ENCODE measurements around the gene CSTB.

Gene CSTB

DNA sequence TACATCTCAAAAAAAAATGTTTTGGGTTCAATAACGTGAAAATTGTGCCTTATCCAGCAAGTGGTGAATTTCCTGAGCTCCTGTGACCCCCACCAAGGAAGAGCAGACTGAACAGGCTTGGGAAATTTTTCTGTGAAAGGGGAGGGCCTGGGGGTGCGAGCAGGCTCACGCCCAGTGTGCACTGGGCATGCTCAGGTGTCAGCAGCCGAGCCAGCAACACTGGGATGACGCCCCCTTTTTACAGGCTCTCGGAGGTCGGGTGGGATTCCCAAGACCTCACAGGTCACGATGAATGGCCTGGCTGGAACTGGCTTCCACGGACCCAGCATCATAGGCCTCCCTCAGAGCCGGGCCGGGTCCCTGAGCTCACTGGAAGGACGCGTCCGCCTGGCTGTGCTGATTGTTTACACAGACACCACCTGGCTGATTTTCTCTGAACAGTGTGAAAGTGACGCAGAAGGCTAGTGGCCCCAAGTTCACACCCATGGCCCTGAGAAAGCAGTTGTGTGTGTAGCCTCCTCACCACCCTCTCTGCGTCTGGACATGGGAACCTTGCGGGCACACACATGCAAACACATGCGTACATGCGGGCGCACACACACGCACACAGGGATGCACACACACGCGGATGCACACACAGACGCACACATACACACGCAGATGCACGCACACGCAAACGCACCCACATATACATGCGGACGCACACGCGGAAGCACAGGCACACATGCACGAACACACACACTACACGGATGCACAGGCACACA lies 9.2 kb downstream of the CSTB start:
- DNase-seq = no peak

DNA sequence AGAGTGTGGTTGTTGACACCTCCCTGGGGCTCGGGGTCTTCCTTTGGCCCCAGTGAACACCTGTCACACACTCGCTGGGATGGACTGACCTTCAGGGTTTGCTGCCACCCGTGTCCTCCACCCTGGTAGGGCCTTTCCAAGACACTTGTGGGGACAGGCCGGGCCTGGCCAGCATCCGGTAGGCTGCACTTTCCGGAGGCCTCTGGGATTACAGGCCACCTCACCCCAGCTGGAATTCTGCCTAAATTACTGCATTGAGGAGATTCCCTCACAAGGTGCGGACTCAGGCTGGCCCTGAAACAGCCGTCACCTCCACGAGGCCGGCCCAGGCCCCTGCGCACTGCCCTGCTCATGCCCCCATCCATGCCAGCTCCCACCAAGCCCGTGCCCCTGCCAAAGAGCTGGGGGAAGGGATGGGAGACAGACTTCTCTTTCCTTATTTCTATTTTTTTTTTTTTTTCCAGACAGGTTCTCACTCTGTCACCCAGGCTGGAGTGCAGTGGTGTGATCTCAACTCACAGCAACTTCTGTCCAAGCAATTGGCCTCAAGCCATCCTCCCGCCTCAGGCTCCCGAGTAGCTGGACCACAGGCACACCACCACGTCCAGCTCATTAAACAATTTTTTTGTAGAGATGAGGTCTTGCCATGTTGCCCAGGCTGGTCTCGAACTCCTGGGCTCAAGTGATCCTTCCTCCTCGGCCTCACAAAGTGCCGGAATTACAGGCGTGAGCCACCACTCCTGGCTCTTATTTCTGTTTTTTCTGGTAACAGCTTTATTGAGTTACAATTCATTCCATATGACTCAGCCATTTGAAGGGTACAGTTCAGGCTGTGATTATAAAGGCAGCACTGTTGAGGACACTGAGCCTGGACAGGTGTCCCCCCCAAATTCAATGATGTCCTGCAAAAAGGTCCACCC lies 11.3 kb downstream of the CSTB start:
- no peak for DNase-seq

DNA sequence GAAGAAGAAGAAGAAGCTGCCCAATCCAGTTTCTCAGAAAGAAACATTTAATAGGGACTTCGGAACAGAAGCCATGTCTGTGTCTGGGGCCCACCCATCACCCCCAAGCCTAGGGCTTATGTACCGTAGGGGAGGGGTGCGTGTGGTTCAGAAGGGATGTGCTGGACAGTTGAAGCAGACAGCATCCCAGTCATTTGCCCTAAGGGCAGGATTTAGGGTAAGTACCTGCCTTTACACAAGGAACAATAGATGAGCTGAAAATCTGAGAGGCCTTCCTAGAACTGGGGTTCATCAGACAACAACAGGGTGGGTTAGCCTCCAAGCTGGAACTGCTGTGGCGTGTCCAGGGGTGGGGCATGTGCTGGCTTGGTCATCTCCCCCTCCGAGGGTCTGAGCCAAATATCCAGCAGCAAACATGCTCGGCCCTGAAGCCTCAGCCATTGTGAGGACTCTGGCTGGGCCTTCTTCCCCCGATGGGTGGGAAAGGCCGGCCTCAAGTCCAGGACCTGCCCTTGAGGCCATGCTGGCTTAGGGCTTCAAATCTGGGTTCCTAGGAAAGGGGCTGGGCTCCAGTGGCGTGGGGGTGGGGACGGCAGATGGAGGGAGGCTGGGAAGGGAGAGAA lies 12.1 kb downstream of the CSTB start:
- DNase-seq = no peak

DNA sequence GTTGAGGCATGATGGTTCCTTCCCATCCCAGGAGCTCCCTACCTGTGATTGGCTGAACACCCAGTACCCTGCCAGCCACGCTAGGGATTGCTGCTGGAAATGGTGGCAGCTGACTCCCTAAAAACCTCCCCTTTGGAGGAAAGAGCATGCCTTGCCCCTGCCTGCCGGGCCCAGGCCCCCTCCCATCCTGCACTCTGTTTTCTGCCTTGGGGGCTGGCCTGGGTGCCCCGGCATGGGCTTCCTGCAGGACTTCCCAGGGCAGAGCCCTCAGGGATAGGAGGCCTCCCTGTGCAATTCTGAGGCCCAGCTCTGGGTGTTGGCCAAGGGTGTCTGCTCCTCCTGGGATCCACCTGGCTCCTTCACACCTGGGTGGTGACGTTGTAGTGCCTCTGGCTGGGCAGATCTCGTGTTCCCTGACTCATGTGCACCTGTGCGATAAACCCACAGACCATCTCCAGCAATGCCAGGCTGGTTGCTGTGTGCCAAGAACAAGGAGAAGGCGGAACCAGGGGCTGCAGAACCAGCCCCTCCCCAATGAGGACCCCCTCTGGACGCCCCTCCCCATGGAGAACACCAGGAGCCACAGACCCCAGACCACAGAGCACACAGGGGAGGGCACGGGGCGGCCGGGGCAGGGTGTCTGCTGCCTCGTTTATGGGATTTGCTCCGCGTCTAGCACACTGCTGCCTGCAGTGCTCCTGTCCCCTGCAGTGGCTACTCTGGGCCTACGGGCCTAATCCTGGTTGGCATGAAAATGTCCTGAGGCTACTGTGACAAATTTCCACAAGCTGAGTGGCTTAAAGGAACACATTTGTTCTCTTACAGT lies 13.6 kb downstream of the CSTB start:
- DNase-seq = no peak

DNA sequence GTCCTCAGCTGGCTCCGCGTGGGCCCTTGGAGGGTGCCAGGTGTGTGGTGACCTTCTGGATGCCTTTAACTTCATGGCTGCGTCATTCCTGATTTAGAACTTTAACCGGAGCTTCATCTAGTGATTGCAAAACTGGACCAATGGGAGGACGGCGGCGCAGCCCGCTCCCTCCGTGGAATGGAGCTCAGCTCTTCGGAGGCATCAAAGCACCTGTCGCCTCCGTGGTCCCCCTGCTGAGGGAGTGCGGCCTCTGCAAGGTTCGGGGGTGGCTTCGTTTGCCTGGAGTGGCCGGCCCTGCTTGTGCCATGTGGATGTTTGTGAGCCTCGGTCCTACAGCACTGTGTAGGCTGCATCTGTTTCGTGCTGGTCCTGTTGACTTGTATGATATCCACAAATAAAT lies 14.2 kb downstream of the CSTB start:
- no peak for DNase-seq

DNA sequence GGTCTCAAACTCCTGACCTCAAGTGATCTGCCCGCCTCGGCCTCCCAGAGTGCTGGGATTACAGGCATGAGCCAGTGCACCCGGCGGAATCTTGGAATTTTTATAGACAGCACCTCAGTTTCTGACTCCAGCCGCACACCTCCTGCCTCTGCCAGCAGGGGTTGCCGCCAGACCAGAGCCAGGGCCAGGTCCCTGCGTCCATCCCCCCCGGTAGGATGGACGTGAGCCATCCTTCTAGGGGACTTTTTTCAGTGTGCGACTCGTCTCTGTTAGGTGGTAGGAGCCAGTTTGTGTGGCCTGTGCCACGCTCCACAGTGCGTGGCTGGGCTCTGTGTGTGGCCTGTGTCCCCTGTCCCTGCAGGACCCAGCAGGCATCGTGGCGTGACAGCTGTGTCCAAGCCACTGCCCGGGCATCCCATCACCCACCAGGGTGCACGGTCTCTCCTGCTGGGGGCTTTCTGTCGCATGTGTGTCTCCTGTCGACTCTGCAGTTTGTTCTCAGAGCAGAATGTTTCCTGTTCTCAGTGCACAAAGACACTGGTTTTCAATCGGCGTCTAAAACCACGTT lies 15.6 kb downstream of the CSTB start:
- no peak for DNase-seq

DNA sequence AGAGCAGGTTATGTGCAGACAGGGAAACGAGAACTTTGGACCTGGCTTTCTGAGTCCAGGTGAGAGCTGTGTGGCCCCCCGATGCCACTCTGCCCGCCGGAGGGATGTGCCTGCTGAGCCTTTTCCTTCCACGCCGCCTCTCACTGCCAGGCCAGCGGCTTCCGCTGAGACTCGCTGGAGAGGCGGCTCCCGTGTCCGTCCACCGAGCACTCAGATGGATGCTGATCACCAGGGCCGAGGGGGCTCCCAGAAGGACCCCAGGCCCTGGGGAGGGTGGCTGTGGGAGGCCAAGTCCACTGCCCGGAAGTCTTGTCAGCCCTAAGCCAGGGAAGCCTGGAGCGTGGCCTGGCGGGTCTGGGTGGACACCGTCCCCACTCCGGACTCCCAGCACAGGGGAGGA lies 16.5 kb downstream of the CSTB start:
- DNase-seq = no peak

DNA sequence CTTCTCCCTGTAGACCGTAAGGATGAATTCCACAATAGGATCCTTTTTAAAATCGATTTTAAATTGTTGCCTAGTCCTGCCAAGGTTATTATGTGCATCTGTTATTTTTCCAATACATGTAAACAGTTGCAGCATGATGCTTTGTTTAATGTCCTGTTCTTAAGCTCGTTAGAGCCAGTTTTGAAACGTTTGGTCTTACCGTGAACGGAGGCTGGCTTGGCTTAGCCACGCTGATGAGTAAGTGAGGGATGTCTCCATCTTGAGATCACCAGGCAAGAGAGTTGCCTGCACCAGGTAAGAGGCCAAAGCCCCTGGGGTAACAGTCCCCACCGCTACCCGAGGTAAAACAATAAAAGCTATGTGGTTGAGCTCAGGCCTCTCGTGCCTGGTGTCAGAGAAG lies 17.3 kb downstream of the CSTB start:
- DNase-seq = no peak

- DNase-seq = no peak
These were observed 17.9 kb downstream of the CSTB start for GRCh38 chr21:43758111-43758641.

DNA sequence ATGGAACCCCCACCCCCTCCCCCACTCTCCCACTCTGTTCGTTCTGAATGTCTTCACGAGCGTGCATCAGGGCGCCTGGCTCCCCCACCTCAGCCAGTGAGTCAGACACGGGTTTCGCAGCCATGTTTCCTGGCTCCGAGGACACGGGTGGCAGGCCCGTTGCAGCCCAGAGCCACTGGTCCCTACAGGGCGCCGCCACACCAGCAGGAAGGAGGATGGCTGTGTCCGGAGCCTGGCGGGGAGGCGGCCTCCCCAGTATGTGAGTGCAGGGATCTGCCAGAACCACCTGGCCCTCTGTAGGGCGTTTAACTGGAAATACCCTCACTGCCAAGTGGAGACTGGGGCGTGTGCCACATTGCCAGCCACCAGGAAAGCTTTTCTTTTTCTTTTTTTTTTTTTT lies 18.5 kb downstream of the CSTB start:
- no peak for DNase-seq

GRCh38 chr21:43755820-43756594 lies 20.1 kb downstream of the CSTB start:
- no peak for DNase-seq

- DNase-seq = no peak
These were observed 20.9 kb downstream of the CSTB start for GRCh38 chr21:43754948-43755781.

GRCh38 chr21:43753439-43753799 lies 22.7 kb downstream of the CSTB start:
- no peak for DNase-seq

- no peak for DNase-seq
These were observed 23.2 kb downstream of the CSTB start for GRCh38 chr21:43752758-43753438.

- no peak for DNase-seq
These were observed 24.0 kb downstream of the CSTB start for GRCh38 chr21:43751955-43752591.

GRCh38 chr21:43750339-43751033 lies 25.6 kb downstream of the CSTB start:
- no peak for DNase-seq

DNA sequence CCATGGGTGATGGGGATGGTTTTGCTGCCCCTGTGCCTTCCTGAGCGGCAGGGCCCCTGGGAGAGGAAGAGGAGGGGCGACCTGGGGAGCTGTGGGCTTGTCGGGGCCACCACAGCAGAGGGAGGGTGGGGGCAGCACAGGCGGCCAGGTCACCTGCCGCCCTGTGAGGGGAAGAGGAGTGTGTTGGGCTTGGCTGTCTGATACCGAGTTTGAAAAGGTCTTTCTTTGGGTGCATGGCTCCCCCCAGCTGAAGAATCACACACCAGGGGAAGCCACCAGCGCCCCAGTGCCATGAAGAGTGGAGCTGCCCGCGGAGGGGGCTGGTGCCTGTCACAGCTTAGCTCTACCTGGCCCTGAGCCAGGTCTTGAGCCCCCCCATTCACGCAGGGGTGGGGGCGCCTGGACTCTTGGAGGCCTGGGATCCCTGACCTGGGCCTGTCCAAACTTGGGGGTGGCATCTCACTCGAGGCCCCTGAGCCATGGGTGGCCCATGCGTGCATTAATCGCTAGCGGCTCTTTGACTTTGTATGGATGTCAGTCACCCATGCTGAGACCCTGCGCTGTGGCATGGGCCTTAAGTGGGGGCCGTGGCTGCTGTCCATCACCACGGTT lies 26.4 kb downstream of the CSTB start:
- no peak for DNase-seq

GRCh38 chr21:43748622-43749021 lies 27.5 kb downstream of the CSTB start:
- DNase-seq = no peak

All from CD4-positive, alpha-beta T cell treated with Interleukin-17A for 4 hours (primary cell).